GM19324 (cell line): ENCODE results near the gene SMAD6.

Source experiments
- ATAC-seq: cut with Tn5 transposase; IDR thresholded peaks from one replicate; pipeline ENCODE4 v1.9.1; 2021; ENCODE audit warnings: mild to moderate bottlenecking, moderate library complexity; ENCODE audit not compliant: unreplicated experiment, low FRiP score

The SMAD6 gene

DNA sequence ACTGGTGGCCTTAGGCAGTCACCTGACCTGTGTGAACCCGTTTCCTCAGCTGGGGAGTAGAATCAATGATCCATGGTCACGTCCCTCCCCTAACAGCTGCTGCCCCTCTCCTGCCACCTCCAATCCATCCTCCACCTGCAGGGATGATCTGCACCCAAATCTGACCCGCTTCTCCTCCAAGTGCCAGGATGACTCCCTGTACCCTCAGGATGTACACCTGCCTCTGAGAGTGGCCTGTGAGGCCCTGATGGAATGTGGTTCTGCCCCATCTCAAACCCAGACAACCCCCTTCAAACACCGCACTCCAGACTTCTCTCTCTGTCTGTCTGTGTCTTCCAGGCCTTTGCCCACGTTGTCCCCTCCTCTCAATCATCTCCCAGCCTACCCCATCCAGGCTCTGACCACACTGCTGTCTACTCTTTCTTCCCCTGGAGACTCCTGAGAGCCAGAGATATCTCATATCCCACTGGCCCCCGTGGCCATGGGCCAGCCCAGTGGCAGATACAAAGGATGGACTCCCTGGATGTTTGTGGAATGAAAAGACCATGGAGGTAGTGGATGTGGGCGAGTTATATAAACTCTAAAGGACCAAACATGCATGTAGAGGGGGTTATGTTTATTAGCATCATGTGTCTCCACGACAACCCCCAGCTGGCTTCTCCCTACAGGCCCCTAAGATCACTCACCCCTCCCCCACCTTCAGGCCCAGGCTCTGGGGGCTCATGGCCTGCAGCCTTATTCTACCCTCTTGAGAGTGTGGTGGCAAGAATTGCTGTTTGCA is 84.9 kb downstream of the SMAD6 start:
- no peak for ATAC-seq

- no peak for ATAC-seq
These were observed 85.4 kb downstream of the SMAD6 start for GRCh38 chr15:66787489-66787871.

- ATAC-seq: no peak
These were observed 86.0 kb downstream of the SMAD6 start for GRCh38 chr15:66788024-66788423.

DNA sequence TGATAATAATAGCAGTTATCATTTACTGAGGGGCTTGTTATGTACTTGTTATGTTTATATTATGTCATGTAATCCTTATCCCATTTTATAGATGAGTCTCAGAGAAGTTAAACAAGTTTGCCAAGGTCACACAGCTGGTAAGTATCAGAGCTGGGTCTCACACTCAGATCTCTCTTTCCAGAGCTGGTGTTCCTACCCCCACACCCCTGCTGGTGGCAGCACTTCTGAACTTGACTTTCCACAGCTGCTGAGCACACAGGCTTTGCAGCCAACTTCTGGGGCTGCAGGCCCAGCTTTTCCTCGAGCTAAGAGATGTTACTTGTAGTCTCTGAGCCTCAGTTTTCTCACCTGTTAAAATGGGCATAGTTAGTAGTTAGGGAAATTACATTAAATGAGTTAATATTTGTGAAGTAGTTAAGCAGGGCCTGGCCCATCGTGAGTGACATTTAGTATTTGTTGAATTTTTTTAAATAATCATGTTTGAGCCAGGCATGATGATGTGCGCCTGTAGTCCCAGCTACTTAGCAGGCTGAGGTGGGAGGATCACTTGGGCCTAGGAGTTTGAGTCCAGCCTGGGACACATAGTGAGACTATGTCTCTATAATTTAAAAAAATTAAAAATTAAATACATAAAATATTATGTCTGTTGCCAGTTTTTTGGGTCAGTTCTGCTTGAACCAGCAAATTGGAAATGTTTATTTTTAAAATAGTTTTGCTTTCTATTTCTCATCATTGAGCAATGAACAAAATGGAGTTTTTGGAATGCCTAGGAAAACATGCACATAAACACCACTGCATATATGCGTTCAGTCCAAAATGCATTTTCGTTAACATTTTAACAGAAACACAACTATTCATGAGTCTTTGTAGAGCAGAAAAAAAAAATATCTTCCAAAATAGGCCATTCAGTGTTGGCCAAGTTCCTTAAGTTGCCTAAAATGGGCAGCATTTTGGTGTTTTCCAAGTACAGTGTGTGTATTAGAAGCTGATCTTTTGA is 87.3 kb downstream of the SMAD6 start:
- ATAC-seq: no peak

- no peak for ATAC-seq
These were observed 93.8 kb downstream of the SMAD6 start for GRCh38 chr15:66795851-66796250.

GRCh38 chr15:66796343-66796742 is 94.3 kb downstream of the SMAD6 start:
- no peak for ATAC-seq

DNA sequence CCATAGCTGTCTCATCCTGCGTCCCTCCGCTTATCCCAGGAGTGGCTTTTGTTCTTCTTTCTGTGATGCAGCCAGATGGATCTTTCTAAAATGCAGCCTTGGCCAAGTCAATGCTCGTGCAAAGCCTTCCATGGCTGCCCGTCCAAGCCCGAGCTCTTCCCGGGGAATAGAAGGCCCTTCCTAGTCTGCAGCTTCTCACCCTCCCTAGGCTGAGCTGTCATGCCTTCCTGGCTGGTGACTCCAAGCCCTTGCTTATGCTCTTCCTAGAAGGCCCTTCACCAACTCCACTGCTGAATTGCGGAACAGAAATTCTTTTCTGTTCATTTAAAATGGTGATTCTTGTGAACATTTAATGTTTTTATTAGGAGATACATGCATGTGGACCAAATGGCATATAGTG is 95.9 kb downstream of the SMAD6 start:
- ATAC-seq: no peak

- no peak for ATAC-seq
These were observed 96.5 kb downstream of the SMAD6 start for GRCh38 chr15:66798426-66799061.

DNA sequence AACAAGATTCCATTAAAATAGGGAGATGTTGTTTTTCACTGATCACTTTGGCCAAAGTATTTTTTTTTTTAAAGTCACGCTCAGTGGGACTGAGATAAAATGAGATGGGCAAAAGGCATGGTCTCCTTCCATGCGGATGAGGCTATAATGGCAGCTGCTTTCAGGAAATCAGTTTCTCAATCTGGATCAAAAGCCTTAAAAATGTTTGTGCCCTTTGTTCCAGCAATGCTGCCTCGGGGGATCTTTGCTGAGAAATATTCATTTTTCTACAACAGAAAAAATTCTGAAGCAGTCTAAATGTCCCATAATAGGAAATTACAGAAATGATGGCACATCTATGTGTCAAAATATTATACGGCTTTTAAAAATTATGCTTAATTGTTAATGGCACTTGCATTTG is 97.2 kb downstream of the SMAD6 start:
- no peak for ATAC-seq

GRCh38 chr15:66800584-66801235 is 98.7 kb downstream of the SMAD6 start:
- ATAC-seq: no peak

DNA sequence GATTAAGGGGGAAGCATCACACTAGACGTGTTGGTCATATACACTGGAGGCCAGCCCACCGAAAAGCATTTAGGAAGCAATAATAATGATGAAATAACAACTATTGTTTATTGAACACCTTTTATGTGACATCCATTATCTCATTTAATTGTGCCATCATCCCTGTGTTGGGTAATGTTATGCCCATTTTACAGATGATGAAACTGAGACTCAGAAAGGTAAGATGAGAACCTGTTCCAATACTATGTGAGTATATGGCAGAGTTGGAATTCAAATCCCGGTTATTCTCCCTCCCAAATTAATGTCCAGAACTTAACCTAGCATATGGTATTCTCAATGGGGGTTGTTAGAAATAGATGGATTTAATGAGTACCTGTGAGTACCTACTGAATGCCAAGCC is 99.2 kb downstream of the SMAD6 start:
- no peak for ATAC-seq

DNA sequence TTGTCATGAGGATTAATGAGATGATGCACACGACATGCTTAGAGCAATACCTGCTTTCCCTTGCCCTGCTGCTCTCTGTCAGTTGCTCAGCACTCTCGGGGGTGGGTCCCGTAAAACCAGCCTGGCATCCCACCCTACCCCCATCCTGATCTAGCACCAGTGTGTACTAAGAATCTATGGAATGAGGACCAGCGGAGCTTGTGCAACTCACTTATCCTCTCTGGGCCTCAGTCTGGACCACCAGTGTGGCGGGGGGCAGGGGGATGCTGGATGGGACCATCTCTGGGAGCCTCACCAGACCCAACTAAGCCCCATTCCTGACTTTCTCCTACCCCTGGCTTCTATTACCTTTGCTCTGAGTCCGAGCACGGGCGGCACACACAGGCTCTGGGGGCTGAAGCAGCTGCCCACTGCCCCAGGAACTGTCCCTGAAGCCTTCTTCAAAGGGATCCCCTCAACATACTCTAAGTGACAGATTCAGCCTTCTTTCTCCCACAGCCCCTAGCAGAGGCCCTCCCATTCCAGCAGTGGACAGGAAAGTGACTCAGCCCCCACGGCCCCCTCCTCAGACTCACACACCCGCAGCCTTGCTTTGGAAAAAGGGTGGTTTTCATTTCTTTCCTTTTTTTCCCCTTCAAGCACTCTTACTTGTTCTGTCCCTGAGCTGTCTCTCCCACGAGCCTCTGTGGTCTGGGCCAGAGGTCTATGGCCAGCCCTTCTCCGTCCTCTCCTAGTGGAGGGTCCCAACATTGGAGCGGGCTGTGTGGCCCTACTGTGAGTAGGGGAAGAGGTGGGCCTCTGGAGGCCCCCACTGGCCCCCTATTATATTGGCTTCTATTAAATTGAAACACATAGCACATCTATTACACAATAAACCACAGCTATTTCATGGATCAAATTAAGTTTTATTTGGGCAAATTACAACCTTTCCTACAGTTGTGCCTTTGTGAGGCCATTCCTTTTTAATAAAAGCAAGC is 100.3 kb downstream of the SMAD6 start:
- ATAC-seq: no peak

DNA sequence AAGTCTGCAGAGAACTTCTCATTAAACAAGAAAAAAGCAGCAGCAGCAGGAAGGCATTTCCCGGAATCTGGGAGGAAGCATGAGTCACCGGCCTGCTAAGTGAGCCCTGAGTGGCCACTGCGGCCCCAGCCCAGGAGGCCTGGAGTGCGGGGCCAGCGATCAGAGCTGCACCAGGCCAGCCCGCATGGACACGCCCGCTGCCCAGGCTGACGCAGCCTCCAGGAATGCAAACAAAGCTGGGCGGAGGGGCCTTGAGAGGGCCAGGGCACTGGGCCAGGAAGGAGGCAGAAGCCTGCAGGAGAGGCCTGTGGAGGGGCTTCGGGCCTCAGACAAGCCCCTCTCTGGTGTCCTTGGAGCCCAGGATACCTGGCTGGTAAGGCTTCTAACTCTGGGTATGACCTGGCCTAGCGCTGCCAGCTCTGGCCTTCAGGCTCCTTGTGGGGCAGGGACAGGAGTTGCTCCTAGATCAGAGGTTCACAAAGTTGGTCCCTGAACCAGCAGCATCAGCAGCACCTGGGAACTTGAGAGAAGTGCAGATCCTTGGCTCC is 101.2 kb downstream of the SMAD6 start:
- ATAC-seq: no peak

GRCh38 chr15:66803749-66804148 is 101.7 kb downstream of the SMAD6 start:
- ATAC-seq: no peak

DNA sequence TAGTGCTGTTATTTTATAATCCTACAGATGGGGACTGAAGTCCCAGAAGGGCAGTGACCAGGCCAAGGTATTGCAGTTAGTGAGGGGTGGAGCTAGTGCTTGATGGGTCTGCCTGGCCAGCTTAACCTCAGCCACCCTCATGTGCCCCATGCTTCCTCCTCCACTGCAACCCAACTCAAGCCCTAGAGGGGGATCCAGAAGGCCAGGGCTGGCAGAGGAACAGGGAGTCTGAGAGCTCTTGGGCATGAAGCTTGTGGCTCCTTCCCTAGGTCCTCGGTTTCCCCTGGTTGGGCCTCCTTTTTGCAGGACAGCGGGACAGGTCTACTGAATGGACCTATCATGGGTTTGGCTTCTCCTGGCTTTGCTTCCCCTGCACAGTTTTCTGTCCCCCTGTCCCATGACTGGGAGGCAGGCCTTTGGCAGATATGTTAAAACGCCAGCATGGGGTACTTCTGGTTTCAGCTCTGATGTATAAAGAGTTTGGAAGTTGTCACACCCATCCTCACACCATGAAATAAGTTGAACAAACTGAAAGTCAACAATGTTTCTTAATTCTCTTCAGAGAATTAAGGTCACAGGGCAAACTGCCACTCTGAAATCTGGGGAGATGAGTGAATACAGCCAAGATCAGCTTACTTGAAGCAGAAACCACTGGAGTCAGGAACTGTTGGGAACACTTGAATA is 103.3 kb downstream of the SMAD6 start:
- ATAC-seq: no peak

GRCh38 chr15:66808181-66808824 is 106.3 kb downstream of the SMAD6 start:
- ATAC-seq: no peak

DNA sequence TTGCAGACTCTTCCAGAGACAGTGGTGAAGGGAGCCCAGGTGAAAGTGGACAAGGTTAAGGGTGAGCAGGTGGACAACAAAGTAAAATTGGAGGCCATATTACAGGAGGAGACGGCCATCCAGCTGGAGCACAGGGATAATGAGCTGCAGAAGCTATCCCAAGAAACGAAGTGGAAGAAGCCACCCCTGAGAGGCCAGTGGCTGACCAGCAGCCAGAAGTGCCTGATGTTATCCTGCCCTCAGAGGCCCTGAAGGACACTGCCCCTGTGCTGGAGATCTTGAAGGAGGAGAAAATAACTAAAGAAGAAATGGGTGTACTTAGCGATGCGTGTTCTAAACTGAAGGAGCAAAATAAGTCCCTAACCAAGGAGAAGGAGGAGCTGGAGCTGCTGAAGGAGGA is 107.6 kb downstream of the SMAD6 start:
- ATAC-seq: no peak

GRCh38 chr15:66815318-66815717 is 113.3 kb downstream of the SMAD6 start:
- ATAC-seq: no peak
